K562 (cell line): ENCODE results near the gene NAV2. TPM values are rescaled to one million over a fixed set of nuclear protein-coding genes. Genes with fewer than 3 reads are reported as not detected.
A peak's percentile ranks its signal among the peaks of the same experiment; 100 is the strongest.

Experiments
- ARID1B ChIP-seq: fragments of 450-650 bp; IDR thresholded peaks from 2 replicates; pipeline ENCODE4 v1.6.1; 2016; ENCODE audit warnings: antibody characterized with exemption, mild to moderate bottlenecking, inconsistent platforms
- CBFA2T3 ChIP-seq: fragments of 450-650 bp; IDR thresholded peaks from 2 replicates; pipeline ENCODE4 v1.6.1; 2017
- CEBPB ChIP-seq: fragments of 450-650 bp; IDR thresholded peaks from 2 replicates; pipeline ENCODE4 v1.6.1; 2016; ENCODE audit warnings: missing genetic modification characterization, missing compliant biosample characterization
- CREB1 ChIP-seq, 2 experiments: sonication (generic) in 1 of 2; formaldehyde crosslinking in 1 of 2; IDR thresholded peaks; 2 replicates each; pipeline versions ENCODE4 v1.6.1 to v1.8.0; 2012 to 2022; ENCODE audit warnings: inconsistent platforms in 1 of 2, mild to moderate bottlenecking in 1 of 2, missing genetic modification reagents in 1 of 2, moderate library complexity in 1 of 2
- ELK1 ChIP-seq: sonication (generic); formaldehyde crosslinking; IDR thresholded peaks from 2 replicates; pipeline ENCODE4 v1.8.1; 2022; ENCODE audit warnings: missing genetic modification reagents
- GABPB1 ChIP-seq: sonication (generic); formaldehyde crosslinking; IDR thresholded peaks from 2 replicates; pipeline ENCODE4 v1.8.0; 2022; ENCODE audit warnings: mild to moderate bottlenecking, missing genetic modification reagents
- GATAD2B ChIP-seq: fragments of 450-650 bp; IDR thresholded peaks from 2 replicates; pipeline ENCODE4 v1.6.1; 2017; ENCODE audit warnings: mild to moderate bottlenecking, borderline replicate concordance
- GTF3C2 ChIP-seq: IDR thresholded peaks from 3 replicates; pipeline ENCODE4 v1.6.1; 2011; ENCODE audit warnings: borderline replicate concordance, mild to moderate bottlenecking, moderate library complexity; ENCODE audit not compliant: insufficient read length; ENCODE audit errors: extremely low read depth
- KAT2B ChIP-seq: IDR thresholded peaks from one replicate; pipeline ENCODE4 v1.6.1; 2012; ENCODE audit warnings: low read depth, mild to moderate bottlenecking, control low read depth, inconsistent platforms, low read length, moderate library complexity
- MECOM ChIP-seq: fragments of 250-450 bp; sonication (Bioruptor Pico); IDR thresholded peaks from 2 replicates; pipeline ENCODE4 v1.8.0; 2022; ENCODE audit warnings: inconsistent platforms
- MNT ChIP-seq, 2 experiments: fragments of 450-650 bp; conservative IDR thresholded peaks; 2 replicates each; pipeline ENCODE4 v1.6.1; 2017; ENCODE audit warnings: mild to moderate bottlenecking in 2 of 2, moderate library complexity in 2 of 2
- PKNOX1 ChIP-seq: fragments of 450-650 bp; IDR thresholded peaks from 2 replicates; pipeline ENCODE4 v1.6.1; 2016
- POLR2AphosphoS5 ChIP-seq: IDR thresholded peaks from 2 replicates; pipeline ENCODE4 v1.6.1; 2011; ENCODE audit warnings: mild to moderate bottlenecking, low read depth, low read length, moderate library complexity; ENCODE audit not compliant: control insufficient read depth, insufficient read depth
- POLR3A ChIP-seq: IDR thresholded peaks from 2 replicates; pipeline ENCODE4 v1.6.1; 2011; ENCODE audit warnings: borderline replicate concordance, mild to moderate bottlenecking, moderate library complexity; ENCODE audit not compliant: insufficient read length, insufficient read depth; ENCODE audit errors: extremely low read depth
- RAD51 ChIP-seq: fragments of 450-650 bp; IDR thresholded peaks from 2 replicates; pipeline ENCODE4 v1.7.1; 2016; ENCODE audit warnings: low read depth, mild to moderate bottlenecking, borderline replicate concordance
- RB1 ChIP-seq: fragments of 450-650 bp; IDR thresholded peaks from 2 replicates; pipeline ENCODE4 v1.6.1; 2017; ENCODE audit warnings: low read depth, mild to moderate bottlenecking
- TAF1 ChIP-seq: IDR thresholded peaks from 2 replicates; pipeline ENCODE4 v1.6.1; 2011; ENCODE audit warnings: mild to moderate bottlenecking, low read length, moderate library complexity; ENCODE audit not compliant: insufficient read depth, control insufficient read depth, severe bottlenecking; ENCODE audit errors: extremely low read depth
- TAF15 ChIP-seq: fragments of 200-400 bp; formaldehyde crosslinking; IDR thresholded peaks from 2 replicates; pipeline ENCODE4 v1.6.1; 2017; ENCODE audit warnings: mild to moderate bottlenecking, low read depth, low read length, moderate library complexity
- TCF3 ChIP-seq: sonication (generic); formaldehyde crosslinking; IDR thresholded peaks from 2 replicates; pipeline ENCODE4 v1.4.0; 2020; ENCODE audit warnings: mild to moderate bottlenecking, missing genetic modification reagents
- ZBED1 ChIP-seq: IDR thresholded peaks from 2 replicates; pipeline ENCODE4 v1.6.1; 2014
- ZNF282 ChIP-seq: sonication (generic); formaldehyde crosslinking; IDR thresholded peaks from 2 replicates; pipeline ENCODE4 v1.8.1; 2023; ENCODE audit warnings: missing genetic modification reagents
- ZNF311 ChIP-seq: fragments of 250-450 bp; sonication (Bioruptor Pico); IDR thresholded peaks from 2 replicates; pipeline ENCODE4 v1.4.0; 2020; ENCODE audit warnings: mild to moderate bottlenecking, moderate library complexity
- ZNF778 ChIP-seq: fragments of 450-650 bp; formaldehyde crosslinking; IDR thresholded peaks from 2 replicates; pipeline ENCODE4 v1.4.0; 2020; ENCODE audit warnings: mild to moderate bottlenecking, moderate library complexity
- polyA plus RNA-seq, 8 experiments: library from polyadenylated mRNA; depleted of rRNA in 4 of 8; stranded (reverse) in 5 of 8; unstranded in 3 of 8; fragments of >200 nt; fragmentation: Nextera tagmentation in 2 of 8; fragmentation: Illumina TruSeq in 1 of 8; extraction: Ambion mirVana in 2 of 8; extraction: Trizol in 1 of 8; gene quantifications; 2 replicates each; pipeline versions ENCODE4 v1.2.1 to v1.2.3, GENCODE V29; 2011 to 2014; ENCODE audit warnings: inconsistent platforms in 1 of 8, missing spikeins in 1 of 8
- total RNA-seq, 7 experiments: library from RNA; depleted of rRNA in 6 of 7; stranded (reverse); fragments of >200 nt in 6 of 7; fragmentation: Illumina TruSeq in 2 of 7; extraction: Trizol in 2 of 7; gene quantifications; 2 replicates each; pipeline versions ENCODE4 v1.2.1 to v1.2.3, GENCODE V29; 2011 to 2021; ENCODE audit warnings: low replicate concordance in 1 of 7

Gene NAV2
- total and polyA plus RNA-seq, 9 of the 15 experiments (the other 6 are each of a cell fraction or from before 2014, with no cell fraction given), result 0.03 to 0.35 (median 0.05) TPM

- TF ChIP-seq MNT (conservative IDR thresholded peaks at IDR 0.05) (no peak), GABPB1 (CRISPR knock-in tag) (no peak), TCF3 (CRISPR knock-in tag) (peak; percentile 41; the same call in 1 of the 2 replicates), RB1 (no peak), ZNF311 (CRISPR knock-in tag) (no peak), MECOM (CRISPR knock-in tag) (peak; percentile 82), CREB1 (IDR thresholded peaks at IDR 0.05) (no peak), CREB1 (CRISPR knock-in tag; IDR thresholded peaks at IDR 0.05) (no peak), ARID1B (peak; percentile 41; the same call in 1 of the 2 replicates), ZNF778 (CRISPR knock-in tag) (no peak), CBFA2T3 (peak; percentile 64), TAF1 (no peak), CEBPB (no peak), GTF3C2 (no peak), PKNOX1 (peak; percentile 28; the same call in 1 of the 2 replicates), POLR3A (no peak), KAT2B (no peak), ZBED1 (no peak), ELK1 (CRISPR knock-in tag) (no peak), RAD51 (no peak), POLR2AphosphoS5 (no peak), GATAD2B (no peak), ZNF282 (CRISPR knock-in tag) (no peak), TAF15 (no peak)
These were observed 222.2 kb downstream of the NAV2 start (continued) for GRCh38 chr11:19934828-19935259.
